GM21717 (cell line): ENCODE measurements around the gene FICD.
"Not testable (repeated sequence)": the region's sequence is repeated elsewhere in the genome, so short reads cannot be mapped to it uniquely, and the experiment has no call there.

ENCODE experiments used
- ATAC-seq: cut with Tn5 transposase; IDR thresholded peaks from one replicate; pipeline ENCODE4 v1.9.1; 2021; ENCODE audit warnings: mild to moderate bottlenecking, moderate library complexity; ENCODE audit not compliant: unreplicated experiment

The FICD gene

GRCh38 chr12:108514973-108515814, at the start of gene FICD:
Gene FICD (plus strand): TSS chr12:108515277. CDS start chr12:108516973, 1,696 bp downstream.
- peak; percentile 67 for ATAC-seq

GRCh38 chr12:108465417-108465816, 49.7 kb upstream of the FICD start:
- ATAC-seq, result no peak

DNA sequence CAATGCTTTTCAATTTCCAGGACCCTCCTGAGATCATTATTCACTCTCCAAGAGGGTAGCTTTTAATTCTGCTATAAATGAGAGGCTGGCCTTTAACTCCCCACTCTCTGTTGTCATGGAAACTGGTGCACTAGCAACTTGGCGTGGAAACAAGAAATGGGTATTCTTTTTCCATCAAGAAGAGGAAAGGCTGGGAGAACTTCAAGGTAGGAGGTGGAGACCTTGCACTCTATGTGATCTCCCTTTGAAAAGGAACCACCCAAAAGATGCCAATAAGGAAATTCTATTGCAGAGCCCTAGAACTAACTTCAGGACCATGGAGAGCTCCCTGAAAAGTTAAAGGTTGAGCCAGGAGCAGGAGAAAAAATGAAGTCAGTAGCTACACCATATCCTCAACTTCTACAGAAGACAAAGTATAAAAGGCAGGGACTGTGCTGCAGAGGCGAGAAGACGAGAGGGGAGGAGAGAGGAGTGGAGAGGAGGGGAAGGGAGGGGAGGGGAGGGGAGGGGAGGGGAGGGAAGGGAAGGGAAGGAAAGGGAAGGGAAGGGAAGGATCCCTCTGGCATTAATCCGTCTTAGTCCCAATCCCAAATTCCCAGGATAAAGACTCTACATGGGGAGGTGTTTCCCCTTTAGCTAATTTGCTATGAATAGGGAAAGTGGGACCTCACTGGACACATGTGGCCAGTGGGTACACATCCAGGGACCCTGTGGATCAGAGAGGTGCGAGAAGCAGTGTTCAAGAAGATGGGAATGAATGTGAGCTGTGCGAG, 46.7 kb upstream of the FICD start:
- no peak for ATAC-seq

GRCh38 chr12:108473400-108474055, 41.5 kb upstream of the FICD start:
- no peak for ATAC-seq

GRCh38 chr12:108475396-108475795, 39.7 kb upstream of the FICD start:
- ATAC-seq, result no peak

DNA sequence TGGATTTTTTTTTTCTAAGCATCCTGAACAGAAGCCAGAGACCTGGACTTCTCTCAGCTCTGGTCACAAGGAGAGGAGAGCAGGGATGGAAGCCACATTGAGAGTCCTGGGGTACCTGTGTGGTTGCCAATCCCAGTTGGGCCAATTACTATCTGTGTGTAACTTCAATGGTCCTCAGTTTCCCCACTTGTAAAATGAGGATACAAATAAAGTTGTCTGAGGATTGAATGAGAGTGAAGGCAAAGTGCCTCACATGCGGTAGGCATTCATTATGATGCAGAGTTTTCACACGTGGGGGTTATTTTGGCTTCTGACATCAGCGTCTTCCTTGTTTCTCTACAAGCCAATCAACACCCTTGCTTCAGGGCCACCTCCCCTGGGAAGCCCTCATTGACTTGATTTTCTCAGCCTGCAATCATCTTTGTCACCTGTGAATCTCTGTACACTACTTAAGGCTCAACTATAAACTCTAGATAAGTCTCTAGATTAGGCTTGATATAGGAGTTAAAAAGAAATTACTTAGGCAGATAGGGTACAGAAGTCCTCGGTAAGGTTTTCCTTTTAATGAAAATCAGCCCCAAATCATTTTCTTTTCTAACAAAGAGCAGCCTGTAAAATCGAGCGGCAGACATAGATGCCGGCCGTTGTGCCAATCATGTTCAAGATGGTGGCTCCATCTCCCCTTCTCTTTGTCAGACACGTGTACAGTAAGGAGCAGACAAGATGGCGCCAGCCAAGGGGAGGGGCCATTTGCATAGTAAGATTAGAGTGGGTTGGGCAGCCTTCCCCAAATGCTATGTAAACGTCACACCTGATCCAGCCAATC, 37.8 kb upstream of the FICD start:
- ATAC-seq, result no peak

- ATAC-seq, result no peak
Observed at GRCh38 chr12:108477881-108478259, 37.2 kb upstream of the FICD start.

DNA sequence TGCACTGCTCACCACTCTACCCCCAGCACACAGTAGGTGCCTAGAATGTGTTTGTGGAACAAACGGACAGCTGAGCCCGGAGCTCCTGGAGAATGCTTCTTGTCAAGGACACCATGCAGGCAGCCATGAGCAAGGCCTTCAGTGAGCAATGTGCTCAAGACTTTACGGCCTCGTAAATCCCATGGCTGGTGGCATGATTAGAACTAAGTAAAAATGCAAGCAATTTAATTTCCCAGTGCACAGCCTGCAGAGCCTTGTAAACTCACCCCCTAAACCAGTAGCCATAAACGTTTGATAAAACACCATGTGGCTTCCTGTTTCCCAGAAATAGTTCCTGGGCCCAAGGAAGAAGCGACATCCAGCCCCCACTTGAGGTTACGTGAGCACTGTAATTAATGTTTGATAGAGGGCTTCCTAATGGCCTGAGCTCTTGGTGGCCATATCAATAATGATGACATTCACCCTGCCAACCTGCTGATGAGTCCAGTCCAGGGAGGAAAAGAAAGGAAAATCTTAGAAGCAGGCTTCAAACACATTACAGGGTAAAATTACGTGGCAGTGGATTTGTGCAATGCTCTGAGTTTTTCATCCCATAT, 36.4 kb upstream of the FICD start:
- no peak for ATAC-seq

- no peak for ATAC-seq
Observed at GRCh38 chr12:108479364-108480070, 35.6 kb upstream of the FICD start.

- no peak for ATAC-seq
Observed at GRCh38 chr12:108482717-108483212, 32.3 kb upstream of the FICD start.

GRCh38 chr12:108483213-108484059, 31.6 kb upstream of the FICD start:
- ATAC-seq, result no peak

GRCh38 chr12:108484431-108484830, 30.6 kb upstream of the FICD start:
- ATAC-seq, result no peak

- ATAC-seq, result no peak
Observed at GRCh38 chr12:108484845-108485244, 30.2 kb upstream of the FICD start.

- ATAC-seq, result not testable (repeated sequence)
Observed at GRCh38 chr12:108485371-108485770, 29.7 kb upstream of the FICD start.

- ATAC-seq, result not testable (repeated sequence)
Observed at GRCh38 chr12:108487029-108487428, 28.0 kb upstream of the FICD start.

DNA sequence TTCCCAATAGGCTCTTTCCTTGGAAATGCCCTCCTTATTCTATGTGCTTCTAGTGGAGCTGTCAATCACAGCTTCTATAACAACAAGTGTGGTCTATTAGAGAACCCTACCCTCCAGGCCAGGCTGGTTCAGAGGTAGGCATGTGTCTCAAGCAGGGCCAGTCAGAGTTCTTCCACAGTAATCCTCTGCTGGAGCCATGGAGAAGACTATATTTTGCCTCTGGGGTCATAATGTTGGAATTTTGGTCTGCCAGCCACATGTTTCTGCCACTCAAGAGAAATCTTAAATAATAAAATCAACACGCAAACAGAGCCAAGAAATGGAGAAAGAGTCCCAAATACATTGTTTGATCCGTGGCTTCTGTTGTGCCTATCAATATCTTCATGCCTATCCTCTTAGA, 23.8 kb upstream of the FICD start:
- no peak for ATAC-seq

GRCh38 chr12:108495054-108495453, 20.0 kb upstream of the FICD start:
- ATAC-seq, result no peak

- no peak for ATAC-seq
Observed at GRCh38 chr12:108495823-108496579, 19.1 kb upstream of the FICD start.
